ENCODE measurements around the gene TRMT112. TPM values are rescaled to one million over a fixed set of nuclear protein-coding genes. Genes with fewer than 3 reads are reported as not detected.
"Not testable (repeated sequence)": the region's sequence is repeated elsewhere in the genome, so short reads cannot be mapped to it uniquely, and the experiment has no call there.

The TRMT112 gene
- total RNA-seq, 1 donor from 2014 or later, result 97.5 TPM

- intact Hi-C loops (cut with DNase I), result no loop called here
- ATAC-seq (ENCODE audit: poor library complexity) (no peak), DNase-seq (no peak)
Measured at GRCh38 chr11:64338716-64339115, 21.4 kb upstream of the TRMT112 start.

GRCh38 chr11:64337538-64338249, 20.3 kb upstream of the TRMT112 start:
- ATAC-seq (ENCODE audit: poor library complexity), result no peak
- no peak for DNase-seq
- intact Hi-C loops (cut with DNase I), result no loop called here

- ATAC-seq (ENCODE audit: poor library complexity) (peak; percentile 60), DNase-seq (no peak)
- intact Hi-C loops (cut with DNase I), result no loop called here
Measured at GRCh38 chr11:64334764-64335735, 17.7 kb upstream of the TRMT112 start.

- no peak for ATAC-seq (ENCODE audit: poor library complexity)
Measured at GRCh38 chr11:64333556-64333955, 16.2 kb upstream of the TRMT112 start.

GRCh38 chr11:64331569-64332371, 14.4 kb upstream of the TRMT112 start:
- intact Hi-C loops (cut with DNase I), result no loop called here
- peak; percentile 88 for DNase-seq
- ATAC-seq (ENCODE audit: poor library complexity), result peak; percentile 71

More at GRCh38 chr11:64333556-64333955, 16.2 kb upstream of the TRMT112 start:
- intact Hi-C loops (cut with DNase I), result no loop called here
- no peak for DNase-seq

GRCh38 chr11:64330888-64331287, 13.5 kb upstream of the TRMT112 start:
- intact Hi-C loops (cut with DNase I), result no loop called here
- DNase-seq, result no peak

GRCh38 chr11:64327993-64328392, 10.6 kb upstream of the TRMT112 start:
- DNase-seq (no peak), ATAC-seq (ENCODE audit: poor library complexity) (no peak)
- intact Hi-C loops (cut with DNase I), result no loop called here

More at GRCh38 chr11:64330888-64331287, 13.5 kb upstream of the TRMT112 start:
- ATAC-seq (ENCODE audit: poor library complexity), result no peak

GRCh38 chr11:64327375-64327774, 10.0 kb upstream of the TRMT112 start:
- DNase-seq, result no peak
- intact Hi-C loops (cut with DNase I), result no loop called here
- ATAC-seq (ENCODE audit: poor library complexity), result no peak

- ATAC-seq (ENCODE audit: poor library complexity), result no peak
- intact Hi-C loops (cut with DNase I), result no loop called here
Measured at GRCh38 chr11:64324692-64325469, 7.5 kb upstream of the TRMT112 start.

GRCh38 chr11:64323984-64324383, 6.6 kb upstream of the TRMT112 start:
- intact Hi-C loops (cut with DNase I); ATAC-seq (ENCODE audit: poor library complexity); DNase-seq: not testable (repeated sequence)

More at GRCh38 chr11:64324692-64325469, 7.5 kb upstream of the TRMT112 start:
- DNase-seq, result no peak

- intact Hi-C loops (cut with DNase I), result no loop called here
Measured at GRCh38 chr11:64323373-64323772, 6.0 kb upstream of the TRMT112 start.

GRCh38 chr11:64322925-64323260, 5.5 kb upstream of the TRMT112 start:
- ATAC-seq (ENCODE audit: poor library complexity) (no peak), DNase-seq (no peak)
- intact Hi-C loops (cut with DNase I), result no loop called here

More at GRCh38 chr11:64323373-64323772, 6.0 kb upstream of the TRMT112 start:
- DNase-seq (no peak), ATAC-seq (ENCODE audit: poor library complexity) (no peak)

GRCh38 chr11:64321533-64321932, 4.2 kb upstream of the TRMT112 start:
- intact Hi-C loops (cut with DNase I), result no loop called here
- DNase-seq (no peak), ATAC-seq (ENCODE audit: poor library complexity) (no peak)

GRCh38 chr11:64321026-64321425, 3.7 kb upstream of the TRMT112 start:
- DNase-seq (no peak), ATAC-seq (ENCODE audit: poor library complexity) (no peak)
- intact Hi-C loops (cut with DNase I), result no loop called here

- intact Hi-C loops (cut with DNase I), result no loop called here
- DNase-seq (no peak), ATAC-seq (ENCODE audit: poor library complexity) (no peak)
Measured at GRCh38 chr11:64320556-64320955, 3.2 kb upstream of the TRMT112 start.

GRCh38 chr11:64318766-64319761, 1.7 kb upstream of the TRMT112 start:
- intact Hi-C loops (cut with DNase I), result loop anchor here (5.0 kb wide), 1 partner anchor 38 kb away; the partner anchor contains the start of gene RPS6KA4
- ATAC-seq (ENCODE audit: poor library complexity) (no peak), DNase-seq (no peak)
